ENCODE measurements around the gene NTRK2.
"Not testable (repeated sequence)": the region's sequence is repeated elsewhere in the genome, so short reads cannot be mapped to it uniquely, and the experiment has no call there.

The NTRK2 gene

GRCh38 chr9:84858364-84858763, 188.8 kb downstream of the NTRK2 start:
- DNase-seq: no peak

- no peak for DNase-seq
Measured at GRCh38 chr9:84860249-84861115, 191.0 kb downstream of the NTRK2 start.

- no peak for DNase-seq
Measured at GRCh38 chr9:84861455-84861854, 191.9 kb downstream of the NTRK2 start.

- no peak for DNase-seq
Measured at GRCh38 chr9:84862308-84862707, 192.8 kb downstream of the NTRK2 start.

GRCh38 chr9:84862810-84863287, 193.3 kb downstream of the NTRK2 start:
- DNase-seq: no peak

- DNase-seq: no peak
Measured at GRCh38 chr9:84863372-84863771, 193.8 kb downstream of the NTRK2 start.

- no peak for DNase-seq
Measured at GRCh38 chr9:84866396-84867175, 197.1 kb downstream of the NTRK2 start.

- DNase-seq: no peak
Measured at GRCh38 chr9:84867186-84867585, 197.7 kb downstream of the NTRK2 start.

- DNase-seq: no peak
Measured at GRCh38 chr9:84869091-84869490, 199.6 kb downstream of the NTRK2 start.

GRCh38 chr9:84871983-84872382, 202.5 kb downstream of the NTRK2 start:
- no peak for DNase-seq

- DNase-seq: no peak
Measured at GRCh38 chr9:84874022-84874421, 204.5 kb downstream of the NTRK2 start.

GRCh38 chr9:84874596-84874995, 205.1 kb downstream of the NTRK2 start:
- DNase-seq: no peak

- DNase-seq: no peak
Measured at GRCh38 chr9:84875193-84875592, 205.7 kb downstream of the NTRK2 start.

- DNase-seq: no peak
Measured at GRCh38 chr9:84879631-84880030, 210.1 kb downstream of the NTRK2 start.

GRCh38 chr9:84880835-84881234, 211.3 kb downstream of the NTRK2 start:
- no peak for DNase-seq

- no peak for DNase-seq
Measured at GRCh38 chr9:84886866-84887265, 217.3 kb downstream of the NTRK2 start.

- DNase-seq: no peak
Measured at GRCh38 chr9:84891924-84892323, 222.4 kb downstream of the NTRK2 start.

- DNase-seq: no peak
Measured at GRCh38 chr9:84893419-84894128, 224.0 kb downstream of the NTRK2 start.

- DNase-seq: no peak
Measured at GRCh38 chr9:84894859-84895258, 225.3 kb downstream of the NTRK2 start.

- DNase-seq: no peak
Measured at GRCh38 chr9:84897362-84898094, 228.0 kb downstream of the NTRK2 start.

- no peak for DNase-seq
Measured at GRCh38 chr9:84898188-84898587, 228.7 kb downstream of the NTRK2 start.

- not testable (repeated sequence) for DNase-seq
Measured at GRCh38 chr9:84898618-84899017, 229.1 kb downstream of the NTRK2 start.
